ENCODE measurements around the gene ALOX5. TPM values are rescaled to one million over a fixed set of nuclear protein-coding genes. Genes with fewer than 3 reads are reported as not detected.

The ALOX5 gene
- total RNA-seq, 2 donors from 2014 or later, result 21.2 to 35.0 TPM

GRCh38 chr10:45437587-45438465 lies 63.8 kb downstream of the ALOX5 start:
- WGBS, result 78% methylated on average over 8 of the region's 8 CpGs
- Histone ChIP-seq H3K27me3 (replicated peaks; ENCODE audit: insufficient read depth) (no peaks in the 10 kb centered on the region), H3K4me1 (replicated peaks) (no peaks in the 10 kb centered on the region), H3K4me3 (no peak overlapping the region), H3K9me3 (no peaks in the 10 kb centered on the region), H3K36me3 (no peaks in the 10 kb centered on the region), H3K27ac (no peak overlapping the region)
- no peak for DNase-seq (ENCODE audit: low spot score)
- intact Hi-C loops (cut with DNase I), result no loop called here
- TF ChIP-seq POLR2A (IDR thresholded peaks at IDR 0.05) (no peak), CTCF (IDR thresholded peaks at IDR 0.05) (no peak), POLR2AphosphoS5 (IDR thresholded peaks at IDR 0.05) (no peak)

GRCh38 chr10:45438466-45439090 lies 64.6 kb downstream of the ALOX5 start:
- Histone ChIP-seq H3K27ac (no peak overlapping the region), H3K9me3 (no peaks in the 10 kb centered on the region), H3K4me3 (no peak overlapping the region), H3K27me3 (replicated peaks; ENCODE audit: insufficient read depth) (no peaks in the 10 kb centered on the region), H3K4me1 (replicated peaks) (no peaks in the 10 kb centered on the region), H3K36me3 (no peaks in the 10 kb centered on the region)
- intact Hi-C loops (cut with DNase I), result no loop called here
- DNase-seq (ENCODE audit: low spot score), result no peak
- no peak for TF ChIP-seq POLR2AphosphoS5 (IDR thresholded peaks at IDR 0.05)
- TF ChIP-seq POLR2A (IDR thresholded peaks at IDR 0.05), result no peak
- TF ChIP-seq CTCF (IDR thresholded peaks at IDR 0.05), result no peak
- 42% methylated on average over 5 of the region's 5 CpGs for WGBS

GRCh38 chr10:45439365-45439764 lies 65.3 kb downstream of the ALOX5 start:
- H3K4me3 ChIP-seq, result no peak overlapping the region
- no peak for TF ChIP-seq CTCF (IDR thresholded peaks at IDR 0.05)
- WGBS, result 77% methylated on average over 6 of the region's 6 CpGs
- intact Hi-C loops (cut with DNase I), result no loop called here
- H3K4me1 ChIP-seq (replicated peaks), result no peaks in the 10 kb centered on the region
- no peaks in the 10 kb centered on the region for H3K36me3 ChIP-seq
- no peaks in the 10 kb centered on the region for H3K9me3 ChIP-seq
- no peak overlapping the region for H3K27ac ChIP-seq
- no peaks in the 10 kb centered on the region for H3K27me3 ChIP-seq (replicated peaks; ENCODE audit: insufficient read depth)
- DNase-seq (ENCODE audit: low spot score), result no peak

DNA sequence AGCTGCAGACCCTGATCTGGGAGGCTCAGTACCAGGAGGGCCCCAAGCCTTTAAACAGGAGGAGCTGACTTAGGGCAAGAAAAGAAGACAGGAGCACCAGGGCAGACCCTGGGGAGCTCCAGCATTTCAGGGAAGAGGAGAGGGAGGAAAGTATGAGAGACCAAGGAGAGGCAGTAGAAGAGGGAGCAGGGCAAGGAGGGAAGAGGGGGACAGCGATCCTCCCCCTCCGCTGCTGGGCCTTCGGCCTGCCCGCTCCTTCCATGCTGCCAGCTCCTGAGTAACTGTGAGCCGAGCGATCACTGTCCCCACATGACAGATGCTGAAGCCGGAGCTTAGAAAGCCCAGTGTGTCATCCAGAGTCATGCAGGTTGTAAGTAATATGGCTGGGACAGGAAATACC lies 65.9 kb downstream of the ALOX5 start:
- H3K4me1 ChIP-seq (replicated peaks), result no peaks in the 10 kb centered on the region
- no peaks in the 10 kb centered on the region for H3K9me3 ChIP-seq
- intact Hi-C loops (cut with DNase I), result no loop called here
- H3K36me3 ChIP-seq, result no peaks in the 10 kb centered on the region
- H3K27ac ChIP-seq, result no peak overlapping the region
- H3K27me3 ChIP-seq (replicated peaks; ENCODE audit: insufficient read depth), result no peaks in the 10 kb centered on the region
- TF ChIP-seq POLR2A (IDR thresholded peaks at IDR 0.05) (no peak), CTCF (IDR thresholded peaks at IDR 0.05) (no peak), POLR2AphosphoS5 (IDR thresholded peaks at IDR 0.05) (no peak)
- WGBS, result 55% methylated on average over 7 of the region's 7 CpGs
- DNase-seq (ENCODE audit: low spot score), result no peak
- no peak overlapping the region for H3K4me3 ChIP-seq
